GM21515 (cell line): ENCODE measurements around the gene TRA2A.
"Not testable (repeated sequence)": the region's sequence is repeated elsewhere in the genome, so short reads cannot be mapped to it uniquely, and the experiment has no call there.

Experiments used
- ATAC-seq: cut with Tn5 transposase; IDR thresholded peaks from one replicate; pipeline ENCODE4 v1.9.1; 2021; ENCODE audit not compliant: unreplicated experiment

The TRA2A gene

DNA sequence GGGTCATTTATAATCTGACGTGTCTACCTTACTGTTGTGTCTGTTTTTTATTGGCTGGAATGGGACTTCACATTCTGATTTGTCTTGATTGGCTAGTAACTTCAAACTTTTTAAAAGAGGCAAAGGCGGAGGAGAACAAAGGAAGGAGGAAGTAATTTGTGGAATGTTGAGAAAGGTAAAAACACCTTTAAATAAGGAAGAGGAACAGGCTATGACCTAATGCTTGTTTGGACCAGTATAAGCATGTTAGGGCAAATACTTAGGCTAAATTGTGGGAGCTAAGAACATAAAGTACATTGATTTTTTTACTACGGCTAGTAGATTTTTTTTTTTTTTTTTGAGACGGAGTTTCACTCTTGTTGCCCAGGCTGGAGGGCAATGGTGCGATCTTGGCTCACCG lies 18.0 kb downstream of the TRA2A start:
- ATAC-seq = not testable (repeated sequence)

- no peak for ATAC-seq
Measured at GRCh38 chr7:23494009-23494408, 37.8 kb downstream of the TRA2A start.

DNA sequence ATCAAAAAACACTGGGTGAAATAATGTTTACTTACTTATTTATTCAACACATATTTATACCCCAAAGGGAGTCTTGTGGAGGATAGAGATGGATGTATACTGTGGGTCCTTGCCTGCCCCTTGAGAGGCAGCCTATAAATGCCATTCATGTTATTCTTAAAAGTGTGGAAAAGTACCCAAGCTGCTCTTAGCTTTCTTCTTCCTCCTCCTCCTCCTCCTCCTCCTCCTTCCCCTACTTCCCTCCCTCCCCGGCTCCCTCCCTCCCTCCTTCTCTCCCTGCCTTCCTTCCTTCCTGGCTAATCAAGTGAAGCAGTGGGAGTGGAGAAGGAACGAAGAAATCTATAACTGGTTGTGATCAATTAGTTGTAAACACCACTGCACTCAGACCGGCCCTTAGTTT lies 40.3 kb downstream of the TRA2A start:
- no peak for ATAC-seq

DNA sequence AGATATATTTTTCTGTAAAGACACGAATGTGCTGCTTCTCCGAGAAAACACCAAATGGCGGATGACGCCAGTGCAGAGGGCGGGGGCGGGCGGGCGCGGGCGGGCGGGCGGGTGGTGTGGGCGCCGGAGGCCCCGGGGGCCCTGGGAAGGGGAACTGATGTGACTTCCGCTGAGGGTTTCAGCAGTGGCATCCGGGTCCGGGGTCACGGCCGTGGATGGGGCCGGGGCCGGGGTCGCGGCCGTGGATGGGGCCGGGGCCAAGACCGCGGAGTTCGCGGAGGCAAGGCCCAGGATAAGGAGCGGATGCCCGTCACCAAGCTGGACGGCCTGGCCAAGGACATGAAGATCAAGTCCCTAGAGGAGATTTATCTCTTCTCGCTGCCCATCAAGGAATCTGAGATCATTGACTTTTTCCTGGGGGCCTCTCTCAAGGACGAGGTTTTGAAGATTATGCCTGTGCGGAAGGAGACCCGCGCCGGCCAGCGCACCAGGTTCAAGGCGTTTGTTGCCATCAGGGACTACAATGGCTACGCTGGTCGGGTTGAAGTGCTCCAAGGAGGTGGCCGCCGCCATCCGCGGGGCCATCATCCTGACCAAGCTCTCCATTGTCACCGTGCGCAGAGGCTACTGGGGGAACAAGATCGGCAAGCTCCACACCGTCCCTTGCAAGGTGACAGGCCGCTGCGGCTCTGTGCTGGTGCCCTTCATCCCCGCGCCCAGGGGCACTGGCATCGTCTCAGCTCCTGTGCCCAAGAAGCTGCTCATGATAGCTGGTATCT lies 41.2 kb downstream of the TRA2A start:
- ATAC-seq = peak; percentile 78

- not testable (repeated sequence) for ATAC-seq
Measured at GRCh38 chr7:23488714-23489113, 43.1 kb downstream of the TRA2A start.

- no peak for ATAC-seq
Measured at GRCh38 chr7:23487670-23488069, 44.1 kb downstream of the TRA2A start.

GRCh38 chr7:23486002-23486773 lies 45.6 kb downstream of the TRA2A start:
- ATAC-seq = no peak

DNA sequence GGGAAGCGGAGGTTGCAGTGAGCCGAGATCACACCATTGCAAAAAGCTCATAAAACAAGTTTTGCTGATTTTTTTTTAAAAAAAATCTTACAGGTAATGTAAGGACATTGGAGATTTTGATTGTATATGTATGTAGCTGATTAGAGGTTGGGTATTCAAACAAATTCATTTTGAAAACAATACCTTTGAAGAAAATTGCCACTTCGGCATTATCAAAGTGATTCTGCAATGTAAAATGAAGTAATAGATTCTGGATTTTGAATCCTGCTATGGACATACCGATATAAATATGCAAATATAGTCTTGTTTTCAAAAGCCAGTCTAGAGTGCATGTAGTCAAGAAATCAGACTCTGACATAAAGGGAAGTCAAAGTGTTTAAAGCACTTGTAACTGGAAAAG lies 49.1 kb downstream of the TRA2A start:
- ATAC-seq = no peak

- ATAC-seq = no peak
Measured at GRCh38 chr7:23477962-23478866, 53.6 kb downstream of the TRA2A start.

DNA sequence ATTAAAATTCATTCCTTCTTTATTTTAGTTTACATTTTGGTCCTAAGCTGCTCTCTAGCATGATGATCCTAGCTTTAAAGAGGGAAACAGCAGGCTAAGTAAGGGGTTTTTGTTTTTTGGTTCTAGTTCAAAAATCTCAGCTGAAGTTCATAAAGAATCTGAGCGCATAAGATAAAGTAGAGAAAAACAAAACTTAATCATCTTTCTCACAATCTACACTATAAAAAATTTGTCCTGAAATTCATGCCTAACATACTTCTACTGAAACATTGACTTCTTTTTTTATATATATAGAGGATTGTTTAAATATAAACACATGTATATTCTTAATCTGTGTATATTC lies 54.7 kb downstream of the TRA2A start:
- no peak for ATAC-seq

DNA sequence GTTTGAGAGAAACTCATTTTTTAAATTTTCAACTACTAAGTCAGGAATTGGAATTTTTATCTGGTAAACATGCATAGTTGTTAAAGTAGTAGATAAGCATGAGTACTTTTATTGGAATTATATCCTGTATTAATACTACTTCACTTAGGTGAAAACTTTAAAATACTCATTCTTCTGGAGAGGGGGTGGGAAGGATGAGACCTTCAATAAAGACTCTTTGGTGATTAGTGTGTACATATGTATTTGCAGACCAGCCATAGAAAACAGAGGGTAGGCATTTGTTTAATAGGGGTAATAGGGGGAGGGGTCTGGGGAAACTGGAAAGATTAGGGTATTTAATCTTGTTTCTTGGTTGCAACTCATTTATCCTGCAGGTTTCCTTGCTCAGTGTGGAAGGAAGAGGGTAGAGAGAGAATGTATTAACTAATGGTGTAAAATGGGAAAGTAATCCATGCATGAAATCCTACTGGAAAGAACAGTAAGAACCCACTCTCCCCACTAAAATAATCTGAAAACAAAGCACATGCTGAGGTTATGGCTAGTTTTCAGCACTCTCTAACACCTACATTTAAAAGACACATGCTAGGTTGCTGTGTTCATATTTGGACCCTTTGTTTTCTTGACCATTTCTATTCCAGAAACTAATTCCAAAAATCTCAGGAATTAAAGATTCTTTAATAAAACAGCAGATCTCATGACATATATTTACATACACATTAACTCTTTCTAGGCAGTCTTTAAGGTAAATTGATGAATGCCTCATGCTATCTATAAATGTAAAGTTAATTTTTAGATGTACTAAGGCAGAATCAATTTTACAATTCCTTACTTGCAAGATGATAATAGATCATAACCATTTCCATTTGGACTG lies 55.3 kb downstream of the TRA2A start:
- ATAC-seq = no peak

DNA sequence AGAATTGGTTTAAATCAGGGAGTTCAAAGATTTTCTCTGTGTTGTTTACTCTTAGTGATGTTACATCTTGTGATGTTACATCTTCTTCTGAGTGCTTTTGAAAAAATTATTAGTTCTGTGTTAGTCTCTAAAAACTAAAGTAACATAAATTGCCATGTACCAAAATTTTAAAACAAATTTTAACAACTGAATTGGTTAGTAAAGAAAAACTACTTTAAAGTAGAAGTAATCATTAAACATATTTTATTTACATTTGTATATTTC lies 56.3 kb downstream of the TRA2A start:
- no peak for ATAC-seq

GRCh38 chr7:23474829-23475575 lies 56.8 kb downstream of the TRA2A start:
- ATAC-seq = no peak

- peak; percentile 77 for ATAC-seq
Measured at GRCh38 chr7:23474094-23474828, 57.5 kb downstream of the TRA2A start.

GRCh38 chr7:23473844-23474093 lies 58.0 kb downstream of the TRA2A start:
- peak; percentile 19 for ATAC-seq

DNA sequence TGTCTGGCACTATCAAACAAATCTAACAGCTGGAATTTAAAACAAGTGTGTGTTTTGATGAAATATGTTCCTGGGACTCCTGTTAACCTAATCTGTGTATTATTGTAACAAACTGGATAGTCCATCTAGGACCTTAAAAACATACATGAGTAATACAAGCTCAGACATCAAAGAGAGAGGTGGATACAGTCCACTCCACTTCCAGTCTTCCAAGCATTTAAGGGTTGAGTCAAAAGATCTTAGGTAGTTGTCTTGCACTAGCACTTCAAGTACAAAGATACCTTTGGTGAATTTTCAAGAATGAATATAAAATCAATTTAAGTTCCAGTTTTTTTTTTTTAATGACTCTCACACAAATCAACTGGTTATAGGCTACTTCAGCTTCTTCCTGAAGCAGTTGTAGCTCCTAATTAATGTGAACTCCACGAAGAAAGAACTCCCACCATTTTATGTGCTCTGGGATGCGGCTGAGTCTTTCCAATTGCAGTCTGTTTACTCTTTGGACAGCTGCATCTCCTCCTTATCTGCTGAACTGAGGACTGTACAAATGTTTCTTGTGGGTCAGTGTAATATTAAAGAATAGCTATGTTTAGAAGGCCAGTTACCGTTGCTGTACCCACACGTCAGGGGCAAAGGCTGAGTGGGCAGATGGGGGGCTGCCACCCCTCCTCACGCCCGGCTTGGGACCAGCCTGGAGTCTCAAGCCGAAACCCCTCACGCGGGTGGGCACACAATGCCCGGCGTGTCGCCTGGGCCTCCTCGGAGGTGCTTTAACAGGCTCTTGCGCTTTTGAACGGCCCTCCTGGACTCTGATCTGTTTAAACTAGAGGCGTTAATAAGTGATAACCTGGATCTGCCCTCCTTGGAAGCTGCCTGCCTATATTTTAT lies 58.6 kb downstream of the TRA2A start:
- no peak for ATAC-seq

- ATAC-seq = no peak
Measured at GRCh38 chr7:23472556-23472955, 59.2 kb downstream of the TRA2A start.

- ATAC-seq = no peak
Measured at GRCh38 chr7:23472046-23472445, 59.7 kb downstream of the TRA2A start.
